B cell (primary cell): ENCODE results near the gene PPP1R8.

Experiments
- CTCF ChIP-seq: fragments of 200-600 bp; IDR thresholded peaks from one replicate; pipeline ENCODE4 v1.8.0; 2022; ENCODE audit warnings: antibody characterized with exemption, mild to moderate bottlenecking
- EZH2 ChIP-seq: IDR thresholded peaks from 2 replicates; pipeline ENCODE4 v1.6.1; 2012; ENCODE audit warnings: borderline replicate concordance, low read depth, mild to moderate bottlenecking, moderate library complexity, low read length; ENCODE audit not compliant: insufficient read depth, poor library complexity, severe bottlenecking

GRCh38 chr1:27878039-27878438, 47.5 kb downstream of the PPP1R8 start:
- TF ChIP-seq CTCF = no peak
- no peak for TF ChIP-seq EZH2
